Neural cell (in vitro differentiated cells): ENCODE data around the gene ESF1. TPM values are rescaled to one million over a fixed set of nuclear protein-coding genes. Genes with fewer than 3 reads are reported as not detected.

Experiments used
- H2AFZ ChIP-seq: fragments of 200-600, 300-800 bp; sonication (generic), shearing (Covaris generic); 2 replicates; pipeline ENCODE4 v1.6.0; 2014; ENCODE audit warnings: low read depth, mild to moderate bottlenecking, antibody characterized with exemption, low read length, moderate library complexity
- H3F3A ChIP-seq: fragments of 200-600 bp; shearing (Covaris generic); 2 replicates; pipeline ENCODE4 v1.6.1; 2016; ENCODE audit warnings: mild to moderate bottlenecking, moderate library complexity, mixed read lengths, antibody characterized with exemption, low read length; ENCODE audit not compliant: insufficient read depth, poor library complexity, severe bottlenecking
- H3K27ac ChIP-seq: fragments of 200-600, 300-800 bp; sonication (generic), shearing (Covaris generic); 2 replicates; pipeline ENCODE4 v1.5.1; 2014; ENCODE audit warnings: mild to moderate bottlenecking, low read length, moderate library complexity
- H3K27me3 ChIP-seq: fragments of 300-800, 200-600 bp; sonication (generic), shearing (Covaris generic); 2 replicates; pipeline ENCODE4 v1.6.0; 2014; ENCODE audit warnings: mild to moderate bottlenecking, low read depth, low read length, moderate library complexity; ENCODE audit not compliant: insufficient read depth
- H3K36me3 ChIP-seq: fragments of 300-800, 200-600 bp; sonication (generic), shearing (Covaris generic); 2 replicates; pipeline ENCODE4 v1.5.1; 2014; ENCODE audit warnings: mild to moderate bottlenecking, antibody characterized with exemption, low read length, moderate library complexity; ENCODE audit not compliant: insufficient read depth
- H3K4me2 ChIP-seq: fragments of 300-800, 200-600 bp; sonication (generic), shearing (Covaris generic); 2 replicates; pipeline ENCODE4 v1.6.0; 2014; ENCODE audit warnings: mild to moderate bottlenecking, low read length
- H3K4me3 ChIP-seq: fragments of 300-800, 200-600 bp; sonication (generic), shearing (Covaris generic); 2 replicates; pipeline ENCODE4 v1.5.1; 2014; ENCODE audit warnings: mild to moderate bottlenecking, low read length, moderate library complexity
- H3K79me2 ChIP-seq: fragments of 200-600 bp; shearing (Covaris generic); replicated peaks from 2 replicates; pipeline ENCODE4 v1.6.0; 2014; ENCODE audit warnings: mild to moderate bottlenecking, low read length, moderate library complexity; ENCODE audit not compliant: insufficient read depth
- H3K9ac ChIP-seq: fragments of 300-800, 200-600 bp; sonication (generic), shearing (Covaris generic); 2 replicates; pipeline ENCODE4 v1.6.1; 2016; ENCODE audit warnings: mild to moderate bottlenecking, low read length, mixed read lengths
- H3K9me2 ChIP-seq: fragments of 200-600 bp; shearing (Covaris generic); 2 replicates; pipeline ENCODE4 v1.6.1; 2016; ENCODE audit warnings: mild to moderate bottlenecking, low read length, mixed read lengths; ENCODE audit not compliant: insufficient read depth
- H3K9me3 ChIP-seq: fragments of 200-600, 300-800 bp; sonication (generic), shearing (Covaris generic); 2 replicates; pipeline ENCODE4 v1.6.1; 2016; ENCODE audit warnings: mild to moderate bottlenecking, mixed run types, low read length, moderate library complexity, mixed read lengths
- H4K20me1 ChIP-seq: fragments of 200-600 bp; shearing (Covaris generic); 2 replicates; pipeline ENCODE4 v1.6.1; 2016; ENCODE audit warnings: mild to moderate bottlenecking, mixed run types; ENCODE audit not compliant: insufficient read depth
- EP300 ChIP-seq: fragments of 450-650 bp; conservative IDR thresholded peaks from 2 replicates; pipeline ENCODE4 v1.6.1; 2014; ENCODE audit warnings: antibody characterized with exemption, mild to moderate bottlenecking, moderate library complexity; ENCODE audit not compliant: poor library complexity, severe bottlenecking
- EZH2 ChIP-seq: fragments of 200-600, 300-800 bp; shearing (Covaris generic), sonication (generic); IDR thresholded peaks from 2 replicates; pipeline ENCODE4 v1.6.1; 2014; ENCODE audit warnings: antibody characterized with exemption, low read length, borderline replicate concordance, mild to moderate bottlenecking; ENCODE audit not compliant: insufficient read depth, poor library complexity, severe bottlenecking
- MXI1 ChIP-seq: fragments of 450-650 bp; conservative IDR thresholded peaks from 2 replicates; pipeline ENCODE4 v1.6.1; 2014; ENCODE audit warnings: antibody characterized with exemption, mild to moderate bottlenecking; ENCODE audit not compliant: poor library complexity, severe bottlenecking
- POLR2AphosphoS5 ChIP-seq: IDR thresholded peaks from 2 replicates; pipeline ENCODE4 v1.6.1; 2012
- RAD21 ChIP-seq: fragments of 450-650 bp; conservative IDR thresholded peaks from 2 replicates; pipeline ENCODE4 v1.6.1; 2014; ENCODE audit warnings: antibody characterized with exemption, mild to moderate bottlenecking, moderate library complexity
- SMC3 ChIP-seq: fragments of 450-650 bp; conservative IDR thresholded peaks from 2 replicates; pipeline ENCODE4 v1.6.1; 2014; ENCODE audit warnings: antibody characterized with exemption, mild to moderate bottlenecking, moderate library complexity; ENCODE audit not compliant: poor library complexity
- TAF1 ChIP-seq: IDR thresholded peaks from 2 replicates; pipeline ENCODE4 v1.6.1; 2012; ENCODE audit warnings: low read depth
- polyA plus RNA-seq: library from polyadenylated mRNA; depleted of rRNA; stranded (reverse); fragments of >200 nt; gene quantifications from 2 replicates; pipeline ENCODE4 v1.2.3, GENCODE V29; 2014
- TF ChIP-seq, protein P1 (sequence below): fragments of 450-650 bp; IDR thresholded peaks from 2 replicates; pipeline ENCODE4 v1.5.1; 2014; ENCODE audit warnings: antibody characterized with exemption, mild to moderate bottlenecking, moderate library complexity; ENCODE audit not compliant: poor library complexity, severe bottlenecking
- TF ChIP-seq, protein P2 (sequence below): IDR thresholded peaks from 2 replicates; pipeline ENCODE4 v1.6.1; 2012; ENCODE audit warnings: borderline replicate concordance

ESF1 gene
- polyA plus RNA-seq, 1 donor from 2014 or later = 10.0 TPM

DNA sequence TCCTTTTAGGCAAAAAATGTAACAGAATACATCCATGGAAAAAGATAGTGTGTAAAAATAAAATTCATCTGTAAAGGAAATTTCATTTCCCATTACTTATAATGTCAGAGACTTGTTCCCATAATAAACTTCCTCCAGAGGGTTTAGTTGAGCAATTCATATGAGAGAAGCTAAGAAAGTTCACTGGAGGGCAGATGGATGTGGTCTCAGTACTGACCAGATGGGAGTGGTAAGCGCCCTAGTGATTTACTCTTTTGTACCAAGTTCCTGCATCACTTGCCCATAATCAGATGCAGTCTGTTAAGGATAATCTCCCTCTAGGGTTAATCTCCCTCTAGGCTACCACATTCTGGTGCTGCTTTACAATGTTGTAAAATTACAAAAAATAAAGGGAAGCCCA is 61.7 kb downstream of the ESF1 start:
- no peak overlapping the region for H2AFZ ChIP-seq
- H3K79me2 ChIP-seq = no peaks in the 10 kb centered on the region

DNA sequence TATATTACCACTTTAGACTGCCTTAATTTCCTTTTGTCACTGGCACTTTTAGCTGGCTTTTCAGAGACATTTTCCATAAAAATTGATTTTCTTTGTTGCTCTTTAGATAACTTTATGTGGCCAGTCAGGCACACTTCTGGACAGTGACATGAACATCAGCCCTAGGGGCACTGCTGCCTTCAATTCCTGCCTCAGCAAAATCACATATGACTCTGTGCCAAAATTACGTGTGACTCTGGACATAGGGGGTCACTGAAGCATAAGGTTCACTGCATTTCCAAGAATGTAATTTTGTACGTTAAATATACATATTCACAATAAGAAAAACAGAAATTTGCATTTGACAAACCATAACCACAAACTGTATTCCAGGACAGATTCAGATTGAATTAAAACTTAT is 66.5 kb downstream of the ESF1 start:
- Histone ChIP-seq H3K27ac (no peak overlapping the region), H3K9ac (no peak overlapping the region), H3K9me3 (no peaks in the 10 kb centered on the region), H3K4me2 (no peak overlapping the region), H3K4me3 (no peak overlapping the region), H4K20me1 (no peaks in the 10 kb centered on the region), H3K9me2 (no peaks in the 10 kb centered on the region), H2AFZ (no peak overlapping the region), H3F3A (no peaks in the 10 kb centered on the region), H3K36me3 (no peaks in the 10 kb centered on the region), H3K79me2 (no peaks in the 10 kb centered on the region), H3K27me3 (no peaks in the 10 kb centered on the region)
- no peak for TF ChIP-seq EZH2
- no peak for TF ChIP-seq MXI1
- TF ChIP-seq, protein P1, sequence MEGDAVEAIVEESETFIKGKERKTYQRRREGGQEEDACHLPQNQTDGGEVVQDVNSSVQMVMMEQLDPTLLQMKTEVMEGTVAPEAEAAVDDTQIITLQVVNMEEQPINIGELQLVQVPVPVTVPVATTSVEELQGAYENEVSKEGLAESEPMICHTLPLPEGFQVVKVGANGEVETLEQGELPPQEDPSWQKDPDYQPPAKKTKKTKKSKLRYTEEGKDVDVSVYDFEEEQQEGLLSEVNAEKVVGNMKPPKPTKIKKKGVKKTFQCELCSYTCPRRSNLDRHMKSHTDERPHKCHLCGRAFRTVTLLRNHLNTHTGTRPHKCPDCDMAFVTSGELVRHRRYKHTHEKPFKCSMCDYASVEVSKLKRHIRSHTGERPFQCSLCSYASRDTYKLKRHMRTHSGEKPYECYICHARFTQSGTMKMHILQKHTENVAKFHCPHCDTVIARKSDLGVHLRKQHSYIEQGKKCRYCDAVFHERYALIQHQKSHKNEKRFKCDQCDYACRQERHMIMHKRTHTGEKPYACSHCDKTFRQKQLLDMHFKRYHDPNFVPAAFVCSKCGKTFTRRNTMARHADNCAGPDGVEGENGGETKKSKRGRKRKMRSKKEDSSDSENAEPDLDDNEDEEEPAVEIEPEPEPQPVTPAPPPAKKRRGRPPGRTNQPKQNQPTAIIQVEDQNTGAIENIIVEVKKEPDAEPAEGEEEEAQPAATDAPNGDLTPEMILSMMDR = no peak
- no peak for TF ChIP-seq POLR2AphosphoS5
- TF ChIP-seq SMC3 = no peak
- TF ChIP-seq RAD21 = no peak
- TF ChIP-seq EP300 = no peak
- TF ChIP-seq, protein P2, sequence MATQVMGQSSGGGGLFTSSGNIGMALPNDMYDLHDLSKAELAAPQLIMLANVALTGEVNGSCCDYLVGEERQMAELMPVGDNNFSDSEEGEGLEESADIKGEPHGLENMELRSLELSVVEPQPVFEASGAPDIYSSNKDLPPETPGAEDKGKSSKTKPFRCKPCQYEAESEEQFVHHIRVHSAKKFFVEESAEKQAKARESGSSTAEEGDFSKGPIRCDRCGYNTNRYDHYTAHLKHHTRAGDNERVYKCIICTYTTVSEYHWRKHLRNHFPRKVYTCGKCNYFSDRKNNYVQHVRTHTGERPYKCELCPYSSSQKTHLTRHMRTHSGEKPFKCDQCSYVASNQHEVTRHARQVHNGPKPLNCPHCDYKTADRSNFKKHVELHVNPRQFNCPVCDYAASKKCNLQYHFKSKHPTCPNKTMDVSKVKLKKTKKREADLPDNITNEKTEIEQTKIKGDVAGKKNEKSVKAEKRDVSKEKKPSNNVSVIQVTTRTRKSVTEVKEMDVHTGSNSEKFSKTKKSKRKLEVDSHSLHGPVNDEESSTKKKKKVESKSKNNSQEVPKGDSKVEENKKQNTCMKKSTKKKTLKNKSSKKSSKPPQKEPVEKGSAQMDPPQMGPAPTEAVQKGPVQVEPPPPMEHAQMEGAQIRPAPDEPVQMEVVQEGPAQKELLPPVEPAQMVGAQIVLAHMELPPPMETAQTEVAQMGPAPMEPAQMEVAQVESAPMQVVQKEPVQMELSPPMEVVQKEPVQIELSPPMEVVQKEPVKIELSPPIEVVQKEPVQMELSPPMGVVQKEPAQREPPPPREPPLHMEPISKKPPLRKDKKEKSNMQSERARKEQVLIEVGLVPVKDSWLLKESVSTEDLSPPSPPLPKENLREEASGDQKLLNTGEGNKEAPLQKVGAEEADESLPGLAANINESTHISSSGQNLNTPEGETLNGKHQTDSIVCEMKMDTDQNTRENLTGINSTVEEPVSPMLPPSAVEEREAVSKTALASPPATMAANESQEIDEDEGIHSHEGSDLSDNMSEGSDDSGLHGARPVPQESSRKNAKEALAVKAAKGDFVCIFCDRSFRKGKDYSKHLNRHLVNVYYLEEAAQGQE = no peak
- no peak for TF ChIP-seq TAF1

More for the DNA sequence above, 61.7 kb downstream of the ESF1 start:
- Histone ChIP-seq H3F3A (no peaks in the 10 kb centered on the region), H3K9ac (no peak overlapping the region), H3K9me3 (no peaks in the 10 kb centered on the region), H3K27ac (no peak overlapping the region), H3K36me3 (no peaks in the 10 kb centered on the region), H3K4me3 (no peak overlapping the region), H4K20me1 (no peaks in the 10 kb centered on the region), H3K9me2 (no peaks in the 10 kb centered on the region), H3K27me3 (no peaks in the 10 kb centered on the region), H3K4me2 (no peak overlapping the region)
- no peak for TF ChIP-seq POLR2AphosphoS5
- no peak for TF ChIP-seq TAF1
- no peak for TF ChIP-seq RAD21
- no peak for TF ChIP-seq EP300
- no peak for TF ChIP-seq SMC3
- no peak for TF ChIP-seq EZH2
- TF ChIP-seq, protein P1 = no peak
- no peak for TF ChIP-seq MXI1
- TF ChIP-seq, protein P2 = no peak
